Liver (tissue), 9 donors: ENCODE results near the gene CDCP2. TPM values are rescaled to one million over a fixed set of nuclear protein-coding genes. Genes with fewer than 3 reads are reported as not detected.

Experiments used
- DNase-seq: peaks from one replicate; pipeline ENCODE4 v3.0.0-alpha.2; 2017; ENCODE audit warnings: low spot score
- H3K27ac ChIP-seq, 2 donors: one replicate each; pipeline ENCODE4 v1.7.0; 2013; ENCODE audit warnings: inconsistent platforms in 2 of 2, low read length in 2 of 2, control low read depth in 1 of 2, low read depth in 1 of 2, mild to moderate bottlenecking in 1 of 2
- H3K27me3 ChIP-seq, 4 donors: one replicate each; pipeline versions ENCODE4 v1.6.1 to v1.7.0; 2013; ENCODE audit warnings: low read length in 3 of 4, inconsistent platforms in 1 of 4, mild to moderate bottlenecking in 1 of 4, moderate library complexity in 1 of 4; ENCODE audit not compliant: control insufficient read depth in 4 of 4, insufficient read depth in 4 of 4
- H3K36me3 ChIP-seq, 4 donors: one replicate each; pipeline versions ENCODE4 v1.6.1 to v1.7.0; 2013; ENCODE audit warnings: low read length in 3 of 4, mild to moderate bottlenecking in 3 of 4, low read depth in 1 of 4, moderate library complexity in 1 of 4; ENCODE audit not compliant: control insufficient read depth in 4 of 4, insufficient read depth in 3 of 4
- H3K4me1 ChIP-seq, 4 donors: one replicate each; pipeline versions ENCODE4 v1.6.1 to v1.7.0; 2013; ENCODE audit warnings: low read length in 3 of 4, mild to moderate bottlenecking in 3 of 4, moderate library complexity in 1 of 4; ENCODE audit not compliant: control insufficient read depth in 4 of 4, insufficient read depth in 4 of 4
- H3K4me3 ChIP-seq, 3 donors: one replicate each; pipeline versions ENCODE4 v1.6.1 to v1.7.0; 2013; ENCODE audit warnings: low read length in 3 of 3, control low read depth in 1 of 3, low read depth in 1 of 3, mild to moderate bottlenecking in 1 of 3
- H3K9ac ChIP-seq, 2 donors: one replicate each; pipeline ENCODE4 v1.7.0; 2013; ENCODE audit warnings: low read length in 2 of 2, mild to moderate bottlenecking in 2 of 2, moderate library complexity in 2 of 2, control low read depth in 1 of 2, low read depth in 1 of 2
- H3K9me3 ChIP-seq, 4 donors: one replicate each; pipeline versions ENCODE4 v1.6.1 to v1.7.0; 2013; ENCODE audit warnings: low read length in 3 of 4; ENCODE audit not compliant: control insufficient read depth in 4 of 4
- ATF3 ChIP-seq: IDR thresholded peaks from 2 replicates; pipeline ENCODE4 v1.6.1; 2016; ENCODE audit warnings: antibody characterized with exemption
- CTCF ChIP-seq: fragments of 150-350 bp; IDR thresholded peaks from 2 replicates; pipeline ENCODE4 v1.5.1; 2017; ENCODE audit warnings: improper control_type of control experiment, low read depth, low read length; ENCODE audit not compliant: missing input control
- EGR1 ChIP-seq, 2 donors: IDR thresholded peaks; 2 replicates each; pipeline ENCODE4 v1.6.1; 2016 to 2018; ENCODE audit warnings: antibody characterized with exemption in 2 of 2, low read depth in 2 of 2
- FOXA1 ChIP-seq: IDR thresholded peaks from 2 replicates; pipeline ENCODE4 v1.6.1; 2016; ENCODE audit warnings: antibody characterized with exemption
- FOXA2 ChIP-seq: IDR thresholded peaks from 2 replicates; pipeline ENCODE4 v1.6.1; 2016; ENCODE audit warnings: antibody characterized with exemption
- GABPA ChIP-seq, 2 donors: IDR thresholded peaks in 1 of 2; conservative IDR thresholded peaks in 1 of 2; 2 replicates each; pipeline ENCODE4 v1.6.1; 2016; ENCODE audit warnings: antibody characterized with exemption in 2 of 2, mild to moderate bottlenecking in 1 of 2, moderate library complexity in 1 of 2
- HNF4A ChIP-seq, 2 donors: conservative IDR thresholded peaks; 2 replicates each; pipeline ENCODE4 v1.6.1; 2016; ENCODE audit warnings: antibody characterized with exemption in 2 of 2, mild to moderate bottlenecking in 2 of 2
- HNF4G ChIP-seq: IDR thresholded peaks from 2 replicates; pipeline ENCODE4 v1.6.1; 2016; ENCODE audit warnings: antibody characterized with exemption
- JUND ChIP-seq, 2 donors: IDR thresholded peaks; 2 replicates each; pipeline ENCODE4 v1.6.1; 2016; ENCODE audit warnings: antibody characterized with exemption in 2 of 2
- MAX ChIP-seq: IDR thresholded peaks from 2 replicates; pipeline ENCODE4 v1.6.1; 2016; ENCODE audit warnings: antibody characterized with exemption
- NR2F2 ChIP-seq: IDR thresholded peaks from 2 replicates; pipeline ENCODE4 v1.6.1; 2016; ENCODE audit warnings: antibody characterized with exemption
- RAD21 ChIP-seq, 2 donors: IDR thresholded peaks; 2 replicates each; pipeline ENCODE4 v1.6.1; 2016; ENCODE audit warnings: antibody characterized with exemption in 2 of 2, mild to moderate bottlenecking in 2 of 2
- REST ChIP-seq: IDR thresholded peaks from 2 replicates; pipeline ENCODE4 v1.6.1; 2016; ENCODE audit warnings: antibody characterized with exemption, mild to moderate bottlenecking
- RXRA ChIP-seq, 2 donors: IDR thresholded peaks; 2 replicates each; pipeline ENCODE4 v1.6.1; 2017 to 2018; ENCODE audit warnings: antibody characterized with exemption in 2 of 2, mild to moderate bottlenecking in 1 of 2
- SP1 ChIP-seq: IDR thresholded peaks from 2 replicates; pipeline ENCODE4 v1.6.1; 2018; ENCODE audit warnings: antibody characterized with exemption, mild to moderate bottlenecking
- TAF1 ChIP-seq: conservative IDR thresholded peaks from 2 replicates; pipeline ENCODE4 v1.6.1; 2016; ENCODE audit warnings: antibody characterized with exemption, mild to moderate bottlenecking
- YY1 ChIP-seq: IDR thresholded peaks from 2 replicates; pipeline ENCODE4 v1.6.1; 2016; ENCODE audit warnings: antibody characterized with exemption, mild to moderate bottlenecking
- ZBTB33 ChIP-seq: IDR thresholded peaks from 2 replicates; pipeline ENCODE4 v1.6.1; 2016; ENCODE audit warnings: antibody characterized with exemption
- WGBS: extraction: QIAGEN DNeasy Blood & Tissue Kit; methylation state at CpG from one replicate; pipeline ENCODE4 v1.1.7; 2013; 5-methylcytosine and 5-hydroxymethylcytosine counted together
- polyA plus RNA-seq, 2 donors: library from polyadenylated mRNA; stranded (reverse) in 1 of 2; unstranded in 1 of 2; fragments of 200-250 nt in 1 of 2; fragments of >200 nt in 1 of 2; fragmentation: Nextera tagmentation in 1 of 2; extraction: Ambion mirVana in 1 of 2; gene quantifications; one replicate each; pipeline versions ENCODE4 v1.2.1 to v1.2.3, GENCODE V29; 2013 to 2015
- total RNA-seq, 2 donors: library from RNA; depleted of rRNA; stranded (reverse); fragments of >200 nt; gene quantifications; one replicate each; pipeline ENCODE4 v1.2.3, GENCODE V29; 2014
- donor health status: healthy.
- donor health status: healthy.
- donor health status: healthy.
- donor health status: healthy.
- donor health status: healthy.

CDCP2 gene
- total and polyA plus RNA-seq, 4 donors, result under 0.01 TPM; not detected in 3

GRCh38 chr1:54142146-54142900 is 10.5 kb downstream of the CDCP2 start (continued):
- TF ChIP-seq MAX, result no peak

GRCh38 chr1:54139711-54140110 is 13.1 kb downstream of the CDCP2 start:
- no peak overlapping the region for H3K4me3 ChIP-seq
- H3K9ac ChIP-seq, result no peak overlapping the region
- TF ChIP-seq HNF4G (no peak), EGR1 (IDR thresholded peaks at IDR 0.05; ENCODE audit: low read depth in 2 of 2) (no peak), GABPA (IDR thresholded peaks at IDR 0.05 in 1 of 2, conservative IDR thresholded peaks at IDR 0.05 in 1 of 2) (no peak), TAF1 (no peak), RAD21 (IDR thresholded peaks at IDR 0.05) (no peak), SP1 (no peak), CTCF (no peak), ATF3 (no peak)
- H3K9me3 ChIP-seq, result no peaks in the 10 kb centered on the region
- no peak overlapping the region for H3K27ac ChIP-seq
- H3K4me1 ChIP-seq, result no peaks in the 10 kb centered on the region
- no peak for DNase-seq
- WGBS, result 97% methylated on average over 12 of the region's 12 CpGs
- H3K36me3 ChIP-seq, result no peaks in the 10 kb centered on the region
- H3K27me3 ChIP-seq, result no peaks in the 10 kb centered on the region

GRCh38 chr1:54138994-54139393 is 13.8 kb downstream of the CDCP2 start:
- H3K9me3 ChIP-seq, result no peaks in the 10 kb centered on the region
- H3K4me1 ChIP-seq, result no peaks in the 10 kb centered on the region
- no peaks in the 10 kb centered on the region for H3K27me3 ChIP-seq
- no peak for DNase-seq
- TF ChIP-seq YY1 (no peak), RXRA (IDR thresholded peaks at IDR 0.05) (no peak), FOXA2 (no peak), CTCF (no peak), GABPA (IDR thresholded peaks at IDR 0.05 in 1 of 2, conservative IDR thresholded peaks at IDR 0.05 in 1 of 2) (no peak), HNF4G (no peak), MAX (no peak), NR2F2 (no peak), FOXA1 (no peak), ATF3 (no peak), RAD21 (IDR thresholded peaks at IDR 0.05) (no peak), SP1 (no peak), ZBTB33 (no peak), EGR1 (IDR thresholded peaks at IDR 0.05; ENCODE audit: low read depth in 2 of 2) (no peak), TAF1 (no peak), HNF4A (conservative IDR thresholded peaks at IDR 0.05) (no peak), JUND (IDR thresholded peaks at IDR 0.05) (no peak), REST (no peak)
- H3K4me3 ChIP-seq, result no peak overlapping the region
- WGBS, result 98% methylated on average over 1 of the region's 1 CpG
- no peak overlapping the region for H3K27ac ChIP-seq
- no peaks in the 10 kb centered on the region for H3K36me3 ChIP-seq
- no peak overlapping the region for H3K9ac ChIP-seq
